AG09309 (cell line): ENCODE data around the gene LBX2.
A peak's percentile ranks its signal among the peaks of the same experiment; 100 is the strongest.

Experiments
- DNase-seq: peaks from one replicate; pipeline ENCODE4 v3.0.0-alpha.2; 2010; ENCODE audit warnings: low read depth
- H3K4me3 ChIP-seq: 2 replicates; pipeline ENCODE4 v1.5.1; 2011; ENCODE audit warnings: mild to moderate bottlenecking, low read depth, low read length, moderate library complexity; ENCODE audit not compliant: control insufficient read depth
- CTCF ChIP-seq: IDR thresholded peaks from 2 replicates; pipeline ENCODE4 v1.5.1; 2011; ENCODE audit warnings: mild to moderate bottlenecking, low read depth, low read length, inconsistent platforms; ENCODE audit not compliant: insufficient read depth, control insufficient read depth; ENCODE audit errors: missing control alignments

The LBX2 gene

GRCh38 chr2:74499267-74499939, at the start of gene LBX2:
Gene LBX2, minus strand, starts transcription at chr2:74499603. Its CDS starts 66 bp downstream, at chr2:74499537.
- no peak for DNase-seq
- no peak for TF ChIP-seq CTCF
- peak within 1 kb of the TSS; percentile 47 for H3K4me3 ChIP-seq

- no peak for DNase-seq
- no peak for TF ChIP-seq CTCF
- peak overlapping the region; percentile 32 for H3K4me3 ChIP-seq
Observed at GRCh38 chr2:74548285-74548899, 49.0 kb upstream of the LBX2 start.

- TF ChIP-seq CTCF = no peak
- H3K4me3 ChIP-seq = no peak overlapping the region
- no peak for DNase-seq
Observed at GRCh38 chr2:74546004-74546403, 46.6 kb upstream of the LBX2 start.

GRCh38 chr2:74544634-74545033, 45.2 kb upstream of the LBX2 start:
- TF ChIP-seq CTCF = no peak
- no peak overlapping the region for H3K4me3 ChIP-seq
- DNase-seq = no peak

- no peak for TF ChIP-seq CTCF
Observed at GRCh38 chr2:74542978-74543377, 43.6 kb upstream of the LBX2 start.

GRCh38 chr2:74540291-74540690, 40.9 kb upstream of the LBX2 start:
- H3K4me3 ChIP-seq = no peak overlapping the region
- TF ChIP-seq CTCF = no peak
- no peak for DNase-seq

More at GRCh38 chr2:74542978-74543377, 43.6 kb upstream of the LBX2 start:
- H3K4me3 ChIP-seq = no peak overlapping the region
- DNase-seq = no peak
